PC-3 (cell line): ENCODE data around the gene S1PR1. TPM values are rescaled to one million over a fixed set of nuclear protein-coding genes. Genes with fewer than 3 reads are reported as not detected.

ENCODE experiments used
- ATAC-seq: fragments of 200-7000 bp; cut with Tn5 transposase; 2 replicates; pipeline ENCODE4 v1.9.1; 2020; ENCODE audit warnings: mild to moderate bottlenecking, moderate library complexity
- BruUV-seq: library from RNA; stranded (reverse); fragments of 400-500 nt; replicated peaks from 2 replicates; lab custom pipeline; 2021; lab: Mats Ljungman, UMichigan
- CTCF ChIA-PET: fragments of 300-600 bp; sonication (Branson Sonifier 250); formaldehyde crosslinking; loops from one replicate; lab custom pipeline; 2022; ENCODE audit warnings: antibody characterized with exemption; lab: Charles Lee
- POLR2A ChIA-PET: fragments of 300-600 bp; sonication (Branson Sonifier 250); formaldehyde crosslinking; loops from one replicate; lab custom pipeline; 2022; ENCODE audit warnings: antibody characterized with exemption; ENCODE audit not compliant: unreplicated experiment; lab: Charles Lee
- DNase-seq: peaks from one replicate; pipeline ENCODE4 v3.0.0-alpha.2; 2015
- H2AFZ ChIP-seq: fragments of 300-600 bp; sonication (generic); 2 replicates; pipeline ENCODE4 v1.6.0; 2016; ENCODE audit warnings: antibody characterized with exemption, low read length
- H3F3A ChIP-seq: fragments of 300-600 bp; sonication (generic); one replicate; pipeline ENCODE4 v1.6.0; 2017; ENCODE audit warnings: antibody characterized with exemption, low read length, control low read depth, mild to moderate bottlenecking; ENCODE audit not compliant: unreplicated experiment
- H3K27ac ChIP-seq: fragments of 300-600 bp; sonication (generic); 2 replicates; pipeline ENCODE4 v1.5.1; 2016; ENCODE audit warnings: mild to moderate bottlenecking, low read length
- H3K27me3 ChIP-seq: fragments of 300-600 bp; sonication (generic); 2 replicates; pipeline ENCODE4 v1.6.1; 2016; ENCODE audit warnings: low read length, mixed read lengths
- H3K36me3 ChIP-seq: fragments of 300-600 bp; sonication (generic); 2 replicates; pipeline ENCODE4 v1.6.1; 2016; ENCODE audit warnings: low read depth, mixed run types, low read length, mixed read lengths
- H3K4me1 ChIP-seq: fragments of 300-600 bp; sonication (generic); 2 replicates; pipeline ENCODE4 v1.5.1; 2016; ENCODE audit warnings: low read length; ENCODE audit not compliant: insufficient read depth
- H3K4me2 ChIP-seq: fragments of 300-600 bp; sonication (generic); 2 replicates; pipeline ENCODE4 v1.6.0; 2016; ENCODE audit warnings: low read length
- H3K4me3 ChIP-seq: fragments of 300-600 bp; sonication (generic); 2 replicates; pipeline ENCODE4 v1.5.1; 2016; ENCODE audit warnings: mild to moderate bottlenecking, low read length, mixed read lengths
- H3K79me2 ChIP-seq: fragments of 300-600 bp; sonication (generic); 2 replicates; pipeline ENCODE4 v1.6.1; 2017; ENCODE audit warnings: low read length, mixed read lengths
- H3K9ac ChIP-seq: fragments of 300-600 bp; sonication (generic); 2 replicates; pipeline ENCODE4 v1.6.0; 2016; ENCODE audit warnings: mild to moderate bottlenecking, low read length
- H3K9me2 ChIP-seq: fragments of 300-600 bp; sonication (generic); replicated peaks from 2 replicates; pipeline ENCODE4 v1.6.1; 2016; ENCODE audit warnings: mixed run types, low read length, mixed read lengths
- H3K9me3 ChIP-seq: fragments of 300-600 bp; sonication (generic); 2 replicates; pipeline ENCODE4 v1.6.1; 2016; ENCODE audit warnings: low read length, mixed read lengths
- H4K20me1 ChIP-seq: fragments of 300-600 bp; sonication (generic); 2 replicates; pipeline ENCODE4 v1.6.1; 2016; ENCODE audit warnings: low read length, mixed read lengths
- CTCF ChIP-seq: fragments of 300-600 bp; sonication (generic); conservative IDR thresholded peaks from 2 replicates; pipeline ENCODE4 v1.5.1; 2017; ENCODE audit warnings: antibody characterized with exemption, low read depth, mild to moderate bottlenecking, low read length
- EZH2 ChIP-seq: fragments of 300-600 bp; sonication (generic); IDR thresholded peaks from one replicate; pipeline ENCODE4 v1.6.1; 2017; ENCODE audit warnings: antibody characterized with exemption, mild to moderate bottlenecking, low read length; ENCODE audit not compliant: unreplicated experiment
- EZH2phosphoT487 ChIP-seq: fragments of 300-600 bp; sonication (generic); IDR thresholded peaks from 2 replicates; pipeline ENCODE4 v1.6.1; 2018; ENCODE audit warnings: mild to moderate bottlenecking, antibody characterized with exemption, low read length, borderline replicate concordance
- intact Hi-C: fragments of 100-400 bp; cut with micrococcal nuclease; formaldehyde crosslinking; loops from 2 replicates; pipeline ENCODE4 v1.9.0; 2023
- total RNA-seq: library from RNA; depleted of rRNA; stranded (reverse); fragments of >200 nt; gene quantifications from 2 replicates; pipeline ENCODE4 v1.2.3, GENCODE V29; 2014

Gene S1PR1
- total RNA-seq, 1 experiment from 2014 or later = 2.1 TPM

GRCh38 chr1:101262060-101262459 lies 25.2 kb downstream of the S1PR1 start:
- H3K36me3 ChIP-seq = no peaks in the 10 kb centered on the region
- H3K9me2 ChIP-seq = no peaks in the 10 kb centered on the region
- no peaks in the 10 kb centered on the region for H3K27me3 ChIP-seq
- ATAC-seq (no peak), DNase-seq (peak; percentile 38)
- TF ChIP-seq EZH2 (no peak), CTCF (no peak), EZH2phosphoT487 (no peak)
- CTCF ChIA-PET = interaction anchor here (1.3 kb wide), 1 partner anchor 26 kb away, joined by 6 read pairs; no protein-coding TSS in a partner anchor
- no peak overlapping the region for H3K4me3 ChIP-seq
- H2AFZ ChIP-seq = peak overlapping the region; percentile 10
- BruUV-seq = no TSS peak
- H3F3A ChIP-seq = peaks cover 7% of the 10 kb centered on the region
- no peaks in the 10 kb centered on the region for H4K20me1 ChIP-seq
- H3K9me3 ChIP-seq = no peaks in the 10 kb centered on the region
- H3K4me1 ChIP-seq = peaks cover 71% of the 10 kb centered on the region
- peak overlapping the region; percentile 76 for H3K4me2 ChIP-seq
- H3K79me2 ChIP-seq = no peaks in the 10 kb centered on the region
- intact Hi-C loops = no loop called here
- POLR2A ChIA-PET = no interaction called here
- H3K27ac ChIP-seq = peak overlapping the region; percentile 84
- peak overlapping the region; percentile 5; the same call in 1 of the 2 replicates for H3K9ac ChIP-seq

GRCh38 chr1:101262630-101263348 lies 26.0 kb downstream of the S1PR1 start:
- ChIA-PET CTCF (no interaction called here), POLR2A (no interaction called here)
- no peaks in the 10 kb centered on the region for H3K79me2 ChIP-seq
- H3F3A ChIP-seq = peaks cover 7% of the 10 kb centered on the region
- H3K27me3 ChIP-seq = no peaks in the 10 kb centered on the region
- H3K9me3 ChIP-seq = no peaks in the 10 kb centered on the region
- no peak for TF ChIP-seq EZH2
- TF ChIP-seq EZH2phosphoT487 = no peak
- no peak for TF ChIP-seq CTCF
- H3K36me3 ChIP-seq = no peaks in the 10 kb centered on the region
- H3K27ac ChIP-seq = peak overlapping the region; percentile 84
- peak overlapping the region; percentile 76; the same call in 1 of the 2 replicates for H3K4me2 ChIP-seq
- intact Hi-C loops = no loop called here
- H3K4me1 ChIP-seq = peaks cover 67% of the 10 kb centered on the region
- no peak overlapping the region for H3K4me3 ChIP-seq
- no peak for ATAC-seq
- no peaks in the 10 kb centered on the region for H3K9me2 ChIP-seq
- H3K9ac ChIP-seq = no peak overlapping the region
- BruUV-seq = no TSS peak
- H4K20me1 ChIP-seq = no peaks in the 10 kb centered on the region
- peak overlapping the region; percentile 10; the same call in 1 of the 2 replicates for H2AFZ ChIP-seq
- DNase-seq = no peak

- no peaks in the 10 kb centered on the region for H3K36me3 ChIP-seq
- no peak overlapping the region for H3K9ac ChIP-seq
- intact Hi-C loops = no loop called here
- TF ChIP-seq EZH2phosphoT487 (no peak), EZH2 (no peak)
- ChIA-PET CTCF (no interaction called here), POLR2A (no interaction called here)
- no TSS peak for BruUV-seq
- H3K27me3 ChIP-seq = no peaks in the 10 kb centered on the region
- peaks cover 48% of the 10 kb centered on the region for H3K4me1 ChIP-seq
- DNase-seq (peak; percentile 76), ATAC-seq (peak; percentile 49)
- H4K20me1 ChIP-seq = no peaks in the 10 kb centered on the region
- H3K4me2 ChIP-seq = peak overlapping the region; percentile 23
- H3K79me2 ChIP-seq = no peaks in the 10 kb centered on the region
- no peaks in the 10 kb centered on the region for H3K9me2 ChIP-seq
- peak overlapping the region; percentile 36; the same call in 1 of the 2 replicates for H3K27ac ChIP-seq
- H3K4me3 ChIP-seq = no peak overlapping the region
- peaks cover 7% of the 10 kb centered on the region for H3F3A ChIP-seq
- H3K9me3 ChIP-seq = no peaks in the 10 kb centered on the region
- peak overlapping the region; percentile 4; the same call in 1 of the 2 replicates for H2AFZ ChIP-seq
Observed at GRCh38 chr1:101264697-101265096, 27.9 kb downstream of the S1PR1 start.
